NCI-H2171 (cell line): ENCODE data around the gene TTLL1.

Experiments
- DNase-seq: peaks from one replicate; lab custom pipeline; 2025; lab: John Stamatoyannopoulos, UW

TTLL1 gene

GRCh38 chr22:43088984-43089717 lies at the start of gene TTLL1:
TSS of gene TTLL1 (minus strand) at chr22:43089391. CDS start at chr22:43075586, 13,805 bp downstream.
- peak; percentile 92 for DNase-seq

DNA sequence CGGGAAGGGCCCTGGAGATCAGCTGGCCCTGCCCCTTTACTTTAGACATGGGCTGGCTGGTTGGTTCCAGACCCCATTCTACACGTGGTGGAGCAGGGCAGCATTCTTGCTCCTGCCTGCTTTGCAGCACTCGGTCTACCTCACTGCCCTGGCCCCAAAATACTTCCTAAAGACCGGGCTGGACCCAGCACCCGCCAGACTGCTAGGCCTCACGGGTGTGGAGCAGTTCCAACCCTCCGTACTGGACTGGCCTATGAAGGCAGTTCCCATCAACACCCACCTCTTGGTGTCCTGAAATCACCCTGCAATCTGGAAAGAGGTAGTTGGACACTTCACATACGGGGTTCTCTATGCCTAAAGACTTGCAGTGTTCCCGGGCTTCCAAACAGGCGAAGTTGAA lies 47.6 kb upstream of the TTLL1 start:
- DNase-seq: no peak

- no peak for DNase-seq
Observed at GRCh38 chr22:43136255-43136654, 47.1 kb upstream of the TTLL1 start.

DNA sequence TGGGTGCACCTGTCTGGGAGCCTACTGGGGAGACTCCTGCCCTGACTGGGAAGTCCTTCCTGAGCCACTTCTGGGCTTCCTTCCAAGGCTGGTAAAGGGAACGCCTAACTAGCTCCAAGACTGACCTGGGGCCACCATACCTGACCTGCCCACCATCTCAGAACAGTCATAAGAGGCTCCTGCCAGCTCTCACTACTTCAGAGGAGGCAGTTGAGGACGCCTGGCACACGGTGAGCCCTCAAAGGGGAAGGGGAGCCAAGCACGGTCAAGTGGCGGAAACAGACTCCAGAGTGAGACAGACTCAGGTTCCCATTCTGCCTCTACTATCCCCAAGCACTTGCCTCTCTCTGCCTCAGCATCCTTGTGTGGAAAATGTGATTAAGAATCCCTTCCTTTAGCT lies 46.4 kb upstream of the TTLL1 start:
- DNase-seq: no peak

- no peak for DNase-seq
Observed at GRCh38 chr22:43134553-43134952, 45.4 kb upstream of the TTLL1 start.

DNA sequence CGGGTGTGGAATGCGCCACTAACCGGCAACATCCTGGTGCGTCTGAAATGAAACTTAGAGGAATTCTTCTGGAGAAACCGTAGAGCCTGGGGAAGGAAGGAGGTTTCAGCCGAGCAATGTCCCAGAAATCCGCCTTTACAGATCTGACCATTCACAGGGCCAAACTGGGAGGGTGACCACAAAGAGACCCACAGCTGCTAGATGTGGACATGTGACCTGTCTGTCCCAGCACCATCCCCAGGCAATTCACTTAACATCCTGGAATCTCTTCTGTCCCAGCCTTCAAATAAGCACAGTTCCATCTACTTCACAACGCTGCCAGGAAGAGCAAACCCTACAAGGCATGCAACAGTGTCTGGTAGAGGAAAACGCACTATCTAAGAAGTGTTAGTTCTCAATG lies 44.2 kb upstream of the TTLL1 start:
- DNase-seq: no peak

GRCh38 chr22:43131773-43132501 lies 42.7 kb upstream of the TTLL1 start:
- no peak for DNase-seq

DNA sequence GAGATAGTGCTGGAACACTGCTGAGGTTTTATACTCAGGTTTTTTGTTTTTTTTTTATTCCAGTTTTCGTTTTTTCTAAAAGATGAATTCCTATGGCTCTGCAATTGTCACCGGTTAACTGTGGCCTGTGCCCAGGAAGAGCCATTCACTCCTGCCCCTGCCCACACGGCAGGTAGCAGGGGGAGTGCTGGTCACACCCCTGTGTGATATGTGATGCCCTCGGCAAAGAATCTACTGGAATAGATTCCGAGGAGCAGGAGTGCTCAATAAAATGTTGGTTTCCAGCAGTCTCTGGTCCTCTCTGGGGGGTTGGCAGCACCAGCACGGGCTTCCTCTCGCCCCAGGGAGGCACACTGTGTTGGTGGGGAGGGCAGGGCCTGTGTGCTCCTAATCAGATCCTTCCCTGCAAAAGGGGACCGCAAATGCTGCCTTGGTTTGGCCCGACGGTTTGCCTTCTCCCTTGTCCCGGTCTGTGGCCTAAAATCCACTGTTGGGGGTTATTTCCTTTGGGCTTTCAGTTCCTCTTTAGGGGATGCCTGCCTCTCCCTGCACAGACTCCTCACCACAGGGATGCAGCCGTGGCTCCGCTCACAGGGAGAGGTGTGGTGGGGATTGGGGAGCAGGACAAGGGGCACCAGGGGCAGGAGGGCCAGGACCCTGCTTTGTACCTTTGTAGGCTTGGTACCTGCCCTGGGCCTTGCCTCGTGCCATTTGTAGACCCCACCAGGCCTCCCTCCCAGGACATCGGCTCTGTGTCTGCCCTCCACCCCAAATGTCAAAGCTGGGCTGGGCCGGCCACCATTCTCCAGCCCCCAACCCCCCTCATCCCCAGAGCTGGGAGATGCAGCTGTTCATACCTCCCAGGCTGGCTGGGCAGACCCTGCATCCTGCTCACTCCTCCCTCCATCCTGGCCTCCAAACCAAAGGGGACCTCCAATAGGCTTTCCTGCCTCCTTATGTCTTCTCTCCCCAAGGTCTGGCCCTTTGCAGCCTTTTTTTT lies 40.5 kb upstream of the TTLL1 start:
- DNase-seq: no peak

- peak; percentile 77 for DNase-seq
Observed at GRCh38 chr22:43128928-43129424, 39.8 kb upstream of the TTLL1 start.

DNA sequence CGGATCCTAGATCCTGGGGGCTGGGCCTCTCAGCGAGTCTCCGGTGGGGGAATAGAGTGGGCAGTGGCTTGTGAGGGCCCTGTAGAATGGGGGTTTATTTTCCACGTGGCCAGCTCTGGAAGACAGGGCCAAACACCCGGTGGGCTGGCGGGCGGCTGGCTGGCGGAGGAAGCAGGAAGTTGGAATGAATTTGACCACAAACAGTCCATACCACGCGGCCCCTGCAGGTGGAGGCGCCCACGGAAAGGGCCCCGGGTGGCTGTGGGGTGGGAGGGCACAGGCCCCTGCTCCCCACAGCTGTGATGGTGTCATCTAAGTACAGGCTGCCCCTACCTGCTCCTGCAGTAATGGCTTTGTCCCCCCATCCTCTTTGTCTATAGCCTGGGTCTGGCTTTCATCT lies 38.9 kb upstream of the TTLL1 start:
- DNase-seq: no peak

- no peak for DNase-seq
Observed at GRCh38 chr22:43127166-43127908, 38.1 kb upstream of the TTLL1 start.

DNA sequence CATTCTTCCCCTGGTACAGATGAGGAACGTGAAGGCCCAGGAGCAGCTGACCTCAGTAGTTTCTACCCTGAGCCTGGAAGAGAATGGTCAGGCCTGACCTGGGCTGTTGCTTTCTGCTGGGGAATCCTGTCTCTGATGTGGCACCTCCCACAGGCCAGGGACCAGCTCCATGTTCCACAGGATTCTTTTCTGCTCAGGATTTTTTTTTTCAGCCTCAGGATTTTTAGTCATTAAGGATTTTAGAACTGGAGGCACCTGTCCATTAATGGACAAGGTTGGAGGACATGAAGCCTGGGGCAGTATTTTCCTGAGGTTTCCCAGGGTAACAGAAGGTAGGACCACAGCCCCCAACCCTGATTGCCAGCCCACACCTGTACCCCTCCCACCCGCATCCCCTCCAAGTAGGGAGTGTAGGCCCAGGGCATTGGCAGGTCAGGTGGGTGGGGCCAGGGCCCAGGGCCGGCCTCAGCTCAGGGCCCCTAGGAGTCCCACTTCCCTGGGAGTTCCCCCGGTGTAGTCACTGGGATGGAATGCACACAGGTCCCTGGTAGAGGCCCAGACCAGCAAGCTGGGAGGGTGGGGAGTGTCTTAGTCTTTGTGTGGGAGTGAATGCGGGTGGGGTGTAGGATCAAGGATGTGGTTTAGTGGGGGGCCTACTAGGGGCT lies 37.4 kb upstream of the TTLL1 start:
- no peak for DNase-seq

DNA sequence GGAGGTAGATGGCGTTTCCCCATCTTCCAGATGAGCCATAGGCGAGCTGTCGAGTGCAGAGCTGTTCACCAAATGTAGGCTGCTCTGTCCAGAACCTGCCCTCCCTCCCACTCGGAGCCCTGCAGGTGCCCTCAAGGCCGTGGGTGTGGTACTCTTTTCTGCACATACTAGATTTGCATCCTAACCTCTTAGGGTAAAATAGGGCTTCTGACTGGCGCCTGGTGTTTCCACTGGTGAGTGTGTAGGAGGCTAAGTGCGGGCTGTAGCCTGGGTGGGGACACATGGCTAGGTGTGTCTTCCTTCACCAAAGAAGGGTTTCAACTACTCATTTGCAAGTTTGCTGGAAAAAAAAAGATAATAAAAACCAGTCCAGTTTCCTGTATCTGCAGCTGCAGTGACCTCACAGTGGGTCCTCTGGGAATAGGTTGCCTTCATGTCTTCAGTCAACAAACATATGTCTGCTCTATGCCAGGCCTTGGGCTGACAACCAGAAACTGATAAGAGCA lies 29.8 kb upstream of the TTLL1 start:
- DNase-seq: no peak

- no peak for DNase-seq
Observed at GRCh38 chr22:43118024-43118849, 29.0 kb upstream of the TTLL1 start.

- DNase-seq: no peak
Observed at GRCh38 chr22:43116932-43117331, 27.7 kb upstream of the TTLL1 start.

DNA sequence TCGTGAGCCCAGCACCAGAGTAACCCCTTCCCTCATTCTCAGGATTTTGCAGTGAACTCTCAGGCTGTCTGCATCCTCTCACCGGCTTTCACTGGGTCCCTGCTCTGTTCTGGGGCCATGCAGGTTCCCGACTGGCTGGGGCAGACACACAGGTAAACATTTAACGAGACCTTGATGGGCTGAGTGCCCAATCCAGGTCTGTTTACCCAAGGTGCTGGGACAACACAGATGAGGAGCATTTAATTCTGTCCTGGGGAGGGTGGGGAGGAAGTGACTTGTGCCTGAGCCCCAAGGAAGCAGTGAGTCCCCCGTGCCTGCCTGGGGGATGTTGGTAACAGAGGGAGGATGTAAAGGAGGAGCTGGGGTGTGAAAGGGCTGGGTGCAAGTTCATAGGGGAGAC lies 25.8 kb upstream of the TTLL1 start:
- no peak for DNase-seq

GRCh38 chr22:43113526-43114251 lies 24.5 kb upstream of the TTLL1 start:
- DNase-seq: no peak

- DNase-seq: peak; percentile 33
Observed at GRCh38 chr22:43110927-43111623, 21.9 kb upstream of the TTLL1 start.
